Measurements from ENCODE around the gene TRPM1.

Gene TRPM1

GRCh38 chr15:31083370-31083780, 18.1 kb downstream of the TRPM1 start:
- DNase-seq (ENCODE audit: low read depth in 2 of 2, low spot score in 1 of 2), result no peak

GRCh38 chr15:31082771-31083369, 18.7 kb downstream of the TRPM1 start:
- no peak for DNase-seq (ENCODE audit: low read depth in 2 of 2, low spot score in 1 of 2)

DNA sequence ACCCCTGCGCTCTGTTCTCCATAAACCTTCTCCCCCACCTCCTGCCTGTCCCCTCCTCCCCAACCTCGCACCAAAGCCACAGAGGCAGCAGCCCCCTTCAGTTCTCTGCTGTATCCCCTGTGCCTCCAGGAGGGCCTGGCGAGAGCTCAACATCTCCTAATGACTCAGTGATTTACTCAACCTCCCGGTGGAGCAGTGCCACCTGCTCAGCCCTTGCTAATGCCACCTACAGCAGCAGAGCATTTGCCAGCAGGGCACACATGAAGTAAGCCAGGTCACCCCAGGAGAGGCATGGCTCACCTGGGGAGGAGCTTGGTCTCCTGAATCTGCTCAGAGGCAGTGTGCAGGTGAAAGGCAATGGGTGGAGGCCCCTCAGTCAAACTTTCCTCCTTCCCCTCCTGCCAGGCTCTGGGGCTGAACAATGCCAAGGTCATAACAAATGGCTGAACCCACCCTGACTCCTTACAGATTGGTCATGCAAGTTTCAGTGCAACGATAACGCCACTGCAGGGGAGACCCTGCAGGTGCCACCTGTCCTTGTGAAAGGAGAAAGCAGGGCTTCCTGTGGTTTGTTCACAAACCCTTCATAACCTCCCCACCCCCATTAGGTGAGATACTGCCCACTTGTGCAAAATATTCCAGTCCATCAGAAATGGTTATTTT, 19.8 kb downstream of the TRPM1 start:
- DNase-seq (ENCODE audit: low read depth in 2 of 2, low spot score in 1 of 2), result no peak

- no peak for DNase-seq (ENCODE audit: low read depth in 2 of 2, low spot score in 1 of 2)
Measured at GRCh38 chr15:31081056-31081455, 20.5 kb downstream of the TRPM1 start.

- DNase-seq (ENCODE audit: low read depth in 2 of 2, low spot score in 1 of 2), result no peak
Measured at GRCh38 chr15:31080591-31081014, 20.9 kb downstream of the TRPM1 start.

- DNase-seq (ENCODE audit: low read depth in 2 of 2, low spot score in 1 of 2), result no peak
Measured at GRCh38 chr15:31079519-31079918, 22.0 kb downstream of the TRPM1 start.

DNA sequence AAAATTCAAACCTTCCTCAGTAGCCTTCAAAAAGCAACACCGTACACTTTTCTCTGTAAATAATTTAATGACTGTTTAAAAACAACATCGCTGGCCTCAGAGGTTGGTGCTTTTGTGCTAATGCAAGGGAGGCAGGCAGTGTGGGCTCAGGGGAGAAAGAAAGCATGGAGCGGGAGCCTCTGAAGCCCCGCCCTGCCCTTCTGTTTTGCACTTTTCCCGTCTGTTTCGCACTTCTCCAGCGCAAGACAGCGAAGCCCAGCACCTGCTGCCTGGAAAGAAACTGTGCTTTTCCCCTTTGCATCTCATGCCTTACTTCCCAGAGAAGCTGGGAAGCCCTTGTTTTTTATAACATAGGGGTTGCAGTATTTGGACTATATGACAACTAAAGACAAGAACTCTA, 23.1 kb downstream of the TRPM1 start:
- no peak for DNase-seq (ENCODE audit: low read depth in 2 of 2, low spot score in 1 of 2)

DNA sequence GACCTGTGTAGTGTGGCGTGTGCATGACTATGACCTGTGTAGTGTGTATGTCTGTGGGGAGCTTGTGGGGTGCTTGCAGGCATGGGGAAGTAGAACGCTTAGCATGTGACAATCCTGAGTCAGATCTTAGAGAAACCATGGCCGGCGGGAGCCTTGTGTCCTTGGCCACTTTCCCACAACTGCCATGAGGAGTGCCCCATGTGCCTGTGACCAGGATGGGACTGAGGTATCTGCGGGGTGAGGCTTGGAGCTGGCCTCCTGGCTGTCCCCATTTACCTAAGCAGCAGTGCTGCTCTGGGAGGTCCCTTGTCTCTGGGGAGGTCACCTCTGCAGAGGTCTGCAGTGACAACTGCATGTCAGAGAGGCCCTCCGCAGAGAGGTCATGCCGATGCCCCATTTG, 23.6 kb downstream of the TRPM1 start:
- no peak for DNase-seq (ENCODE audit: low read depth in 2 of 2, low spot score in 1 of 2)

- DNase-seq (ENCODE audit: low read depth in 2 of 2, low spot score in 1 of 2), result no peak
Measured at GRCh38 chr15:31077181-31077580, 24.3 kb downstream of the TRPM1 start.

DNA sequence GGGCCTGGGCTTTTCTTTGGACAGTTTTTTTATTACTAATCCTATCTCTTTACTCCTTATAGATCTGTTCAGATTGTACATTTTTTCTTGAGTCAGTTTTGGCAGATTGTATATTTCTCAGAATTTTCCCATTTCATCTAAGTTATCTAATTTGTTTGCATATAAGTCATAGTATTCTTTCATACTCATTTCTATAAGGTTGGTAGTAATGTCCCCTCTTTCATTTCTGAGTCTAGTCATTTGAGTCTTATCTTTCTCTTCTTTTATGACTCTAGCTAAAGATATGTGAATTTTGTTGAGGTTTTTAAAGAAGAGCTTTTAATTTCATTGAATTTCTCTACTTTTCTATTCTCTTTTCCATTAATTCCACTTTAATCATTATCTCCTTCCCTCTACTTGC, 27.2 kb downstream of the TRPM1 start:
- DNase-seq (ENCODE audit: low read depth in 2 of 2, low spot score in 1 of 2), result no peak

GRCh38 chr15:31070867-31071266, 30.7 kb downstream of the TRPM1 start:
- DNase-seq (ENCODE audit: low read depth in 2 of 2, low spot score in 1 of 2), result no peak

- DNase-seq (ENCODE audit: low read depth in 2 of 2, low spot score in 1 of 2), result no peak
Measured at GRCh38 chr15:31069360-31070000, 32.0 kb downstream of the TRPM1 start.

DNA sequence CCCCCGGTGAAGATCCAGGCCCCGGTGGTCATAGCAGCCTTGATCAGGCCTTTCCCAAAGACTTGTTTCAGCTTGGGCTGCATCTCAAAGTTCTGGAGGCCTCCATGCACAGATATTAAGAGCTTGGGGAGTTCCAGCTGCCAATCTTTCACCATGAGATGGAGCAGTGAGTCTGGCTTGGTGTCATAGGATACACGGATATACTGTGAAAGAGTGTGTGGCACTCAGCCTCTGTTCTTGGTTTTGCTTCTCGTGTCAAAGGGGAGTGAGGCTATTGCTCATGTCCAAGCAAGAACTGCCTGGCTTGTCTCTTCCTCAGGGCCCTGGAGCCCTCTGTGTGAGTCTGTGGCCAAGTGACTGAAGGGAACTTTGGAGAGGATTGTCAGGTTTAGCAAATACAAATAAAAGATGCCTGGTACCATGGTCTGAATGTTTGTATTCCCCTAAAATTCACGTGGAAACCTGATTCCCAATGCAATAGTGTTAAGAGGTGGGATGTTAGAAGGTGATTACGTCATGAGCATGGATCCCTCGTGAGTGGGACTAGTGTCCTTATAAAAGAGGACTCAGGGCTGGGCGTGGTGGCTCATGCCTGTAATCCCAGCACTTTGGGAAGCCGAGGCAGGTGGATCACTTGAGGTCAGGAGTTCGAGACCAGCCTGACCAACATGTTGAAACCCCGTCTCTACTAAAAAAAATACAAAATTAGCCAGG, 33.5 kb downstream of the TRPM1 start:
- no peak for DNase-seq (ENCODE audit: low read depth in 2 of 2, low spot score in 1 of 2)

- no peak for DNase-seq (ENCODE audit: low read depth in 2 of 2, low spot score in 1 of 2)
Measured at GRCh38 chr15:31065824-31066223, 35.7 kb downstream of the TRPM1 start.

GRCh38 chr15:31062911-31063310, 38.6 kb downstream of the TRPM1 start:
- DNase-seq (ENCODE audit: low read depth in 2 of 2, low spot score in 1 of 2), result no peak

DNA sequence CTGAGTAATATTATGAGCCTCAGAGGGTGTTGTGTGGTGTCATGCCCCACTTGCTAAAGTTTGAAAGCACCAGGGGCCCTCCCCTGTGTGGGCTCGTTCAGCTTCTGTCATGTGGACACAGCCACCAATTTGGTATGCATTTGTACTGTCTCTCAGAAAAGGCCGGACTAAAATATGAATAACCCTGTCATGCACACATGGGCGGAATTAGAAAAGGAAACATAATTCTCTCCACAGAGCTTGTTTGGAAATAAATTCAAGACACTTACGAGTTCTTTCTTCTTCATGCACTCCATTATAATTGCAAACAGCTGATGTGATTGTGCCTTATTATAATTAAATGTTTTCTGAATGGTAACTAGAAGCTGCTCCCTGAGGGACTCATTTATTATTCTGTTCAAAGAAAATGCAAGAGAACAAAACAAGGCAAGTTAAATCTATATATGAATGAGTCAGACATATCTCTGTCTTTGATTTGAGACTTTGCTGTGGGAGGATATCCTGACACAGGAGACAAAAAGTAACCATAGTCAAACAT, 39.1 kb downstream of the TRPM1 start:
- DNase-seq (ENCODE audit: low read depth in 2 of 2, low spot score in 1 of 2), result no peak

GRCh38 chr15:31060429-31061140, 40.9 kb downstream of the TRPM1 start:
- no peak for DNase-seq (ENCODE audit: low read depth in 2 of 2, low spot score in 1 of 2)

GRCh38 chr15:31058236-31058962, 43.1 kb downstream of the TRPM1 start:
- DNase-seq (ENCODE audit: low read depth in 2 of 2, low spot score in 1 of 2), result no peak

DNA sequence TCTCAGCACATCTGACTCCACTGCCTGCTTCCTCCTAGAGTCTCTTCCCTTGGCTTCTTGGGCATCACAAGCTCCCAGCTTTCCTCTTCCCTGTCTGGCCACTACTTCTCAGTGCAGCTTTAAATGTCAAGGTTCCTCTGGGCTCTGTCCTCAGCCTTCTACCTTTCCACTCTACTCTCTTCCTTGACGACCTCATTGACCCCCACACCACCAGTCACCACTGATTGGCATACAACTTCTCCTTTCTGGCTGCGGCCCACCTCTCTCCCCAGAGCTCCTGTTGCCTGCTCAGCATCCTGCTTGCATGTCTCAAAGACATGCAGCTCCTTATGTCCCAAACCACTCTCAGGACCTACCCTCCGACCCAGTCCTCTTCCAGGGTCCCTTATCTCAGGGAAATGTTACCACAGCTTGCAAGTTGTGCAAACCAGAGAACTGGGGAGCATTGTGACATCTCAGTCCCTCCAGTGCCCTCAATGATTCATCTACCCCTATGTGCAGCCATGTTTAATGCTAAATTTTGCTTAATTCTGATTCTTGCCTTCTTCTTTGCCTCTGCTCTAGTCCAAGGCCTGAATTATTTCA, 49.9 kb downstream of the TRPM1 start:
- DNase-seq (ENCODE audit: low read depth in 2 of 2, low spot score in 1 of 2), result no peak

GRCh38 chr15:31050953-31051352, 50.6 kb downstream of the TRPM1 start:
- DNase-seq (ENCODE audit: low read depth in 2 of 2, low spot score in 1 of 2), result no peak
